ENCODE measurements around the gene CCDC188. TPM values are rescaled to one million over a fixed set of nuclear protein-coding genes. Genes with fewer than 3 reads are reported as not detected.
"Not testable (repeated sequence)": the region's sequence is repeated elsewhere in the genome, so short reads cannot be mapped to it uniquely, and the experiment has no call there.

Gene CCDC188
- total and polyA plus RNA-seq, 4 donors = 0.69 to 5.2 (median 2.0) TPM

GRCh38 chr22:20159531-20159930 lies 8.7 kb upstream of the CCDC188 start:
- H3K9me3 ChIP-seq (ENCODE audit: control insufficient read depth, insufficient read depth, low read length); DNase-seq (ENCODE audit: low read depth in 4 of 6, low spot score in 6 of 6); H3K27ac ChIP-seq (ENCODE audit: low read depth, low read length); H3K36me3 ChIP-seq (ENCODE audit: control insufficient read depth, insufficient read depth, low read length); H3K4me3 ChIP-seq (ENCODE audit: low read depth, low read length); H3K27me3 ChIP-seq (ENCODE audit: control insufficient read depth, insufficient read depth, low read length): not testable (repeated sequence)
- peaks cover 45% of the 10 kb centered on the region for H3K4me1 ChIP-seq (ENCODE audit: control insufficient read depth, insufficient read depth, low read length)
- 68% methylated on average over 2 of the region's 14 CpGs for WGBS (ENCODE audit: insufficient coverage)

- Histone ChIP-seq H3K9me3 (ENCODE audit: control insufficient read depth, insufficient read depth, low read length) (no peaks in the 10 kb centered on the region), H3K27me3 (ENCODE audit: control insufficient read depth, insufficient read depth, low read length) (no peaks in the 10 kb centered on the region), H3K36me3 (ENCODE audit: control insufficient read depth, insufficient read depth, low read length) (no peaks in the 10 kb centered on the region), H3K27ac (ENCODE audit: low read depth, low read length) (no peak overlapping the region), H3K4me3 (ENCODE audit: low read depth, low read length) (no peak overlapping the region), H3K4me1 (ENCODE audit: control insufficient read depth, insufficient read depth, low read length) (peaks cover 50% of the 10 kb centered on the region)
- DNase-seq (ENCODE audit: low read depth in 4 of 6, low spot score in 6 of 6) = no peak
- WGBS (ENCODE audit: insufficient coverage) = 32% methylated on average over 9 of the region's 9 CpGs
These were observed 8.2 kb upstream of the CCDC188 start for GRCh38 chr22:20159076-20159475.

DNA sequence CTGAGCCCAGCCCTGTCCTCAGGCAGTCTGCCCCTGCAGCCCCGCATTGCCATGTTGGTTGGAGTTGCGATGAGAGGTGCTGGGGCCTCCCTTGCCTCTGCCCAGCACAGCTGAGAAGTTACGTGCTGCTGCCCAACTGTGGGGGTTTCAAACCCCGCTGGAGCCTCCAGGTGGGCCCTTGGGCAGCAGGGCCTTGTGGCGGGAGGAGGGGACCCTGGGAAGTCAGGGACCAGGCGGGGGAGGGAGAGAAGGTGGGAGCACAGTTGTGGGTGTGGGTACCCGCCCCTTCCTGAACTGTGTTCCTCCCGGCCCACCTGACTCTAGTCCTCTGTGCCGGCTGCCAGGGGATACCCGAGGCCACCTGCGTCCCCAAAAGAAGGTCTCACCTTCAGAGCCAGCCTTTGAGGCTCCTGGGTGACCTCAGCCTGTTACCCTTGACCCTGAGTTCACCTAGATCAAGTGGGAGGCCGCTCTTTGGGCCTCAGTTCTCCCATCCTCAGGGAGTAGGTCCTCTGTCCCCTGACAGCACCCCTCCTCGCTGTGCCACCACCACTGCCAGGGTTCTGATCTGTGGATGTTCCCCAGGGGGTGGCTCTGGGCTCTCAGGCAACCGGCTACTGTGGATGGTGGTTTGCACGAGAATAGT lies 7.7 kb upstream of the CCDC188 start:
- no peak overlapping the region for H3K27ac ChIP-seq (ENCODE audit: low read depth, low read length)
- H3K4me1 ChIP-seq (ENCODE audit: control insufficient read depth, insufficient read depth, low read length) = peaks cover 51% of the 10 kb centered on the region
- no peaks in the 10 kb centered on the region for H3K36me3 ChIP-seq (ENCODE audit: control insufficient read depth, insufficient read depth, low read length)
- no peak overlapping the region for H3K4me3 ChIP-seq (ENCODE audit: low read depth, low read length)
- 76% methylated on average over 12 of the region's 15 CpGs for WGBS (ENCODE audit: insufficient coverage)
- no peaks in the 10 kb centered on the region for H3K9me3 ChIP-seq (ENCODE audit: control insufficient read depth, insufficient read depth, low read length)
- no peak for DNase-seq (ENCODE audit: low read depth in 4 of 6, low spot score in 6 of 6)
- H3K27me3 ChIP-seq (ENCODE audit: control insufficient read depth, insufficient read depth, low read length) = no peaks in the 10 kb centered on the region

- H3K27ac ChIP-seq (ENCODE audit: low read depth, low read length) = no peak overlapping the region
- 76% methylated on average over 13 of the region's 15 CpGs for WGBS (ENCODE audit: insufficient coverage)
- DNase-seq (ENCODE audit: low read depth in 4 of 6, low spot score in 6 of 6) = no peak
- no peaks in the 10 kb centered on the region for H3K9me3 ChIP-seq (ENCODE audit: control insufficient read depth, insufficient read depth, low read length)
- H3K4me1 ChIP-seq (ENCODE audit: control insufficient read depth, insufficient read depth, low read length) = peaks cover 51% of the 10 kb centered on the region
- peaks cover 3% of the 10 kb centered on the region for H3K36me3 ChIP-seq (ENCODE audit: control insufficient read depth, insufficient read depth, low read length)
- H3K27me3 ChIP-seq (ENCODE audit: control insufficient read depth, insufficient read depth, low read length) = no peaks in the 10 kb centered on the region
- no peak overlapping the region for H3K4me3 ChIP-seq (ENCODE audit: low read depth, low read length)
These were observed 6.8 kb upstream of the CCDC188 start for GRCh38 chr22:20157430-20158183.

GRCh38 chr22:20156611-20157429 lies 6.0 kb upstream of the CCDC188 start:
- no peaks in the 10 kb centered on the region for H3K9me3 ChIP-seq (ENCODE audit: control insufficient read depth, insufficient read depth, low read length)
- H3K27me3 ChIP-seq (ENCODE audit: control insufficient read depth, insufficient read depth, low read length) = no peaks in the 10 kb centered on the region
- no peak overlapping the region for H3K4me3 ChIP-seq (ENCODE audit: low read depth, low read length)
- peaks cover 51% of the 10 kb centered on the region for H3K4me1 ChIP-seq (ENCODE audit: control insufficient read depth, insufficient read depth, low read length)
- H3K36me3 ChIP-seq (ENCODE audit: control insufficient read depth, insufficient read depth, low read length) = peaks cover 8% of the 10 kb centered on the region
- peak; percentile 64 to 96 (median 76) for DNase-seq (ENCODE audit: low read depth in 4 of 6, low spot score in 6 of 6)
- WGBS (ENCODE audit: insufficient coverage) = 52% methylated on average over 17 of the region's 17 CpGs
- H3K27ac ChIP-seq (ENCODE audit: low read depth, low read length) = no peak overlapping the region

GRCh38 chr22:20156042-20156389 lies 5.2 kb upstream of the CCDC188 start:
- DNase-seq (ENCODE audit: low read depth in 4 of 6, low spot score in 6 of 6) = no peak
- Histone ChIP-seq H3K27me3 (ENCODE audit: control insufficient read depth, insufficient read depth, low read length) (no peaks in the 10 kb centered on the region), H3K27ac (ENCODE audit: low read depth, low read length) (no peak overlapping the region), H3K36me3 (ENCODE audit: control insufficient read depth, insufficient read depth, low read length) (peaks cover 8% of the 10 kb centered on the region), H3K4me1 (ENCODE audit: control insufficient read depth, insufficient read depth, low read length) (peaks cover 51% of the 10 kb centered on the region), H3K9me3 (ENCODE audit: control insufficient read depth, insufficient read depth, low read length) (no peaks in the 10 kb centered on the region), H3K4me3 (ENCODE audit: low read depth, low read length) (no peak overlapping the region)
- 71% methylated on average over 5 of the region's 7 CpGs for WGBS (ENCODE audit: insufficient coverage)

DNA sequence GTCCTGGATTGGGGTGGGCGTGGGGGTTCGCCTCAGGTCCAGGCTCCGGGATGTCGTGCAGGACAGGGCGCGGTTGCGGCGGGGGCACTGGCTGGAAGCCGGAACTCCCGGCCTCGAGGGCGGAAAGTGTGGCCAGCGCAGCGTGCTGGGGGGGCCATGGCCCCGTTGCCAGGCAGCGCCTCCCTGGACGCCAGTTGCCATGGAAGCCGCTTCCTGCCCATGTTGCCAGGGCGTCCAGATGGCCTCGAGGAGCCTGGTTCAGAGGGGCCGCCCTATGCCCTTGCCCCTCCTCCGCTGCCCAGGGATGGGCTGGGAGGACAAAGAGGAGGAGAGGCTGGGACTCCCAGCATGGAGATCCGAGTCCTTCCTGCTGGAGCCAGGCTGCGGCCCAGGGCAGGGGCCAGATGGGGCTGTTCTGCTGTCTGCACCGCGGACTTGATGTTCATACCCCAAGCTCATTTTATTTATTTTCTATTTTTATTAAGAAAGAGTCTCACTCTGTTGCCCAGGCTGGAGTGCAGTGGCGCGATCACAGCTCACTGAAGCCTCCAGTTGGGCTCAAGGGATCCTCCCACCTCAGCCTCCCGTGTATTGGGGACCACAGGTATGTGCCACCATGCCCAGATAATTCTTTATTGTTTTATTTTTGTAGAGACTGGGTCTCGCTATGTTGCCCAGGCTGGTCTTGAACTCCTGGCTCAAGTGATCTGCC lies 4.6 kb upstream of the CCDC188 start:
- Histone ChIP-seq H3K36me3 (ENCODE audit: control insufficient read depth, insufficient read depth, low read length) (peaks cover 8% of the 10 kb centered on the region), H3K9me3 (ENCODE audit: control insufficient read depth, insufficient read depth, low read length) (no peaks in the 10 kb centered on the region), H3K27me3 (ENCODE audit: control insufficient read depth, insufficient read depth, low read length) (no peaks in the 10 kb centered on the region), H3K4me1 (ENCODE audit: control insufficient read depth, insufficient read depth, low read length) (peaks cover 51% of the 10 kb centered on the region), H3K27ac (ENCODE audit: low read depth, low read length) (no peak overlapping the region), H3K4me3 (ENCODE audit: low read depth, low read length) (no peak overlapping the region)
- DNase-seq (ENCODE audit: low read depth in 4 of 6, low spot score in 6 of 6) = peak in 5 of 6 donors; percentile 33 to 90 (median 43)
- WGBS (ENCODE audit: insufficient coverage) = 18% methylated on average over 22 of the region's 30 CpGs

- H3K4me1 ChIP-seq (ENCODE audit: control insufficient read depth, insufficient read depth, low read length) = peaks cover 51% of the 10 kb centered on the region
- DNase-seq (ENCODE audit: low read depth in 4 of 6, low spot score in 6 of 6) = peak in 1 of 6 donors; percentile 39
- H3K27me3 ChIP-seq (ENCODE audit: control insufficient read depth, insufficient read depth, low read length) = no peaks in the 10 kb centered on the region
- no peaks in the 10 kb centered on the region for H3K9me3 ChIP-seq (ENCODE audit: control insufficient read depth, insufficient read depth, low read length)
- H3K27ac ChIP-seq (ENCODE audit: low read depth, low read length) = no peak overlapping the region
- WGBS (ENCODE audit: insufficient coverage) = 75% methylated on average over 13 of the region's 14 CpGs
- peaks cover 8% of the 10 kb centered on the region for H3K36me3 ChIP-seq (ENCODE audit: control insufficient read depth, insufficient read depth, low read length)
- H3K4me3 ChIP-seq (ENCODE audit: low read depth, low read length) = no peak overlapping the region
These were observed 3.8 kb upstream of the CCDC188 start for GRCh38 chr22:20154602-20155187.

- Histone ChIP-seq H3K9me3 (ENCODE audit: control insufficient read depth, insufficient read depth, low read length) (no peaks in the 10 kb centered on the region), H3K4me1 (ENCODE audit: control insufficient read depth, insufficient read depth, low read length) (peaks cover 45% of the 10 kb centered on the region), H3K4me3 (ENCODE audit: low read depth, low read length) (no peak overlapping the region), H3K27me3 (ENCODE audit: control insufficient read depth, insufficient read depth, low read length) (no peaks in the 10 kb centered on the region), H3K36me3 (ENCODE audit: control insufficient read depth, insufficient read depth, low read length) (peaks cover 13% of the 10 kb centered on the region), H3K27ac (ENCODE audit: low read depth, low read length) (no peak overlapping the region)
- no peak for DNase-seq (ENCODE audit: low read depth in 4 of 6, low spot score in 6 of 6)
- WGBS (ENCODE audit: insufficient coverage) = 60% methylated on average over 15 of the region's 16 CpGs
These were observed 3.1 kb upstream of the CCDC188 start for GRCh38 chr22:20153945-20154344.

Measured in spinal cord (tissue), 10 donors.